GM21447 (cell line): Measurements from ENCODE around the gene MTA2.
A peak's percentile ranks its signal among the peaks of the same experiment; 100 is the strongest.

Experiments
- ATAC-seq: cut with Tn5 transposase; IDR thresholded peaks from one replicate; pipeline ENCODE4 v1.9.1; 2021; ENCODE audit not compliant: unreplicated experiment

The MTA2 gene

GRCh38 chr11:62612366-62613290 is 11.0 kb upstream of the MTA2 start, which contains the start of the genes EML3 and ROM1:
Gene EML3 (minus strand): TSS chr11:62612775. CDS start chr11:62612457, 318 bp downstream.
Gene ROM1 (plus strand): TSS chr11:62613257. CDS start chr11:62613282, 25 bp downstream.
- ATAC-seq = peak; percentile 74

DNA sequence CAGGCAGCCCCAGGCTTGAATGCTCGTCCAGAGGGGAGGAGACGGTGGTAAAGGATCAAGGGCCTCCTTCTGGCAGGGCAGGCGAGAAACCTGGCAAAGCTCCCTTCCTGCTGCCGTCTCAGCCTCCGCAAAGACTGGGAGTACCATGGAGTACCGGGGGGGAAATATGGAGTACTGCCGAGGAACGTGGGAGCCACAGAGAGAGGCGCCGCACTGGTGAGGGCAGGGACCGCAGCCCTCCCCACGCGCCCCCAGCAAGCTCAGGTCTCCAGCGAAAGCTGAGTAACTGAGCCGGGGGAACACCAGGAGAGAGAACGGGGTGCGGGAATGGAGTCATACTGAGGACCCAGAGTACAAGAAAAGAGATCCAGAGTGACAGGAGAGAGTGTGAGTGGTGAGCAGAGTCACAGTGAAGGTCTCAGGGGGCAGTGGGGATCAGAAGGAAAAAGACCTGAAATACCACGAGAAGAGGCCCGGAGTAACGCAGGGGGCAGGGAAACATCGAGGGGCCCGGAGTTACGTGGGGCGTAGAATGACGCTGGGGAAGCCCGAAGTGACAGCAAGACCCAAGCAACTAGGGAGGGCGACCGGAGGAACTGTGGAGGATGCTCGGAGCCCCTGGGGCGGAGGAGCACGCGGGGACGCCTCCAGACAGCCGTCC is 10.2 kb upstream of the MTA2 start:
- peak; percentile 14 for ATAC-seq

DNA sequence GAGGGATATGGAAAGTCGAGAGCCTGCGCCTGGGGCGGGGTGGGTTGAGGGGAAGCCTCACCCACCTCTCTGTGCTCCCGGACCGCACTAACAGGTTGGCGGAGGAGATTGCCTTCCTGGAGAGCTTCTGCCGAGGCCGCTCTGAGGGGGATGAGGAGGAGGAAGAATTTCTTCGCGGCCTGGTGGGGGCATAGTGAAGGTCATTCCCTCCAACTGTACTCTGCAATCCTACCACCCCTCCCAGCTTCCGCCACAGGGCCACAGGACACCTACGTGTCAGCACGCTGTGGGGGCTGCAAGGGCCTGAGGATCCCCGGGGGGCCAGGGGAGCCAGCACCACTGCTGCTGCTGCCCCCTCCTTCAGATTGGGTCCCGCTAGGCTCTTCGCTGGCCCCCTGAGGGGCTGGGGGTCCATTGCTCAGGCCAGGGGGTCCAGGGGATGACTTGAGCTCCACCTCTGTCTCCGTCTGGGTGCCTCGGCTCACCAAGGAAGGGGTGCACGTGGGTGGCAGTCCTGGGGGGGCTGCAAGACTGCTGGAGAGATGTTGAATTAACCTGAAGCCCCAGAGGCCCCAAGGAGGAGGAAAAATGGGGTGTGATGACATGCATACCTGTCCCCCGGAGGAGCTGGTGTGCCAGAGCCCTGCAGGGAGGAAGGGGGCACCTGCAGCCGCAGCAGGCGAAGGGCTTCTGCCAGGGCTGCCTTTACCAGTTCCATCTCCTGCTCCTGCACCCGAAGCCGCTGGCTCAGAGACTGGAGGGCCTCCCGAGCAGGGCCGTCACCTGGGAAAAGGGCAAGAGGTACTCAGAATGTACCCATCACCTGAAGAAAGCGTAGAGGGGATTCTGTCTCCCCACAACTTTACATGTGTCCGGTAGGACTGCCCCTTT is 9.4 kb upstream of the MTA2 start:
- no peak for ATAC-seq

DNA sequence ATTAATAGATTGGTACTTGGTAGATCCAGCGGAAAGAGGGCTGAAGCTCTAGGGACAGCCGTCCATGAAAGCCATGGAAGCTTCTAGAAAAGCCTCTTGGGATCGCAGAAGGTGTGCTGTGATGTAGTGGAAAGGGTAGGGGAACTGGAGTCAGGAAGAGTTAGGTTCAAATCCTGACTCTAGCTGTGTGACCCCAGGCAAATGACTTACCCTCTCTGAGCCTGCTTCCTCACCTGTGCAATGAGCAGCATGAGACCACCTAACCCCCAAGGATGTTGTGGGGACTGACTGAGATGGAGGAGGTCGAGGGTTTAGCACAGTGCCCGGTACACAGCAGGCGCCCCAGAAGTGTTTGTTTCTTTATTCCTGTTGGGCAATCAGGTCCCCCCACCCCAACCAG is 8.7 kb upstream of the MTA2 start:
- no peak for ATAC-seq

DNA sequence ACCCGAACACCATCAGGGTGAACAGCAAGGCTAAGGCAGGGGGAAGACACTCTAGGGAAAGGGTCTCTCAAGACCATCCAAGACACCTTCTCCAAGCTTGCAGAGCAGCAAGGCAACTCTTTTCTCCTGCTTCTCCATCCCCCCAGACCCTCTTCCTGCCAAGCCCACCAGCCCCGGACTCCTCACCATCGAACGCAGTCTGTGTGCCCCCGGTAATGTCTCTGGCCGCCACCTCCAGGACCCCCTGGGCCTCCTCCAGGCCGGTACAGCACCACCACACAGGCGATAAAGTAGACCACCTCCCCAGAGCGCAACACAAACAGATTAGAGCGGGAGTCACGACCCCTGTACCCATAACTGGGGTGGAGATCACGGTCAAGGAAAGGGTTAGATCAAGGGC is 7.1 kb upstream of the MTA2 start:
- no peak for ATAC-seq

- ATAC-seq = no peak
Measured at GRCh38 chr11:62607714-62608113, 6.0 kb upstream of the MTA2 start.

GRCh38 chr11:62605902-62606301 is 4.2 kb upstream of the MTA2 start:
- ATAC-seq = no peak

GRCh38 chr11:62605467-62605866 is 3.8 kb upstream of the MTA2 start:
- ATAC-seq = no peak

DNA sequence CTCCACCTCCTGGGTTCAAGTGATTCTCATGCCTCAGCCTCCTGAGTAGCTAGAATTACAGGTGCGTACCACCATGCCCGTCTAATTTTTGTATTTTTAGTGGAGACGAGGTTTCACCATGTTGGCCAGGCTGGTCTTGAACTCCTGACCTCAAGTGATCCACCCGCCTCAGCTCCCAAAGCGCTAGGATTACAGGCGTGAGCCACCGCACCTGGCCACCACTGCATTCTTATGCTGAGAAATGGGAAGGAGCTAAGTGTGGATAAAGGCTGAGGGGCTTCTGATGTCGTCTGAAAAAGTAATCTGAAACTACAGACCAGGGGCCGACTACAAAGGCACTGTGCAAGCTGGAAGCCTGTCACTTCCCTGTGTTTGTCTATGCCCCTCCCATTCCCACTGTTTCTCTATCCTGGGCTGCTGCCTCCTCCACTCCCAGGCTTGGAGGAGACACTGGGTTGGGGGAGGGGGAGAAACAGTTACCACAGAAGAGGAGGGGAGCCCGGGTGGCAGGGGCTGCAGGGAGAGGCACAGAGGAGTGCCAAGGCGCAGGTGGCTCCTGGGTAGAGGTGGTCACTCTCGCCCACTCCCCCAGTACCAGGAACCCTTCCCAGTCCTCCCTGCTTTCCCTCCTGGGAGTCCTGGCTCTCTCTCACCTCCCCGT is 2.9 kb upstream of the MTA2 start:
- no peak for ATAC-seq

- no peak for ATAC-seq
Measured at GRCh38 chr11:62603776-62604299, 2.2 kb upstream of the MTA2 start.

GRCh38 chr11:62603072-62603408 is 1.4 kb upstream of the MTA2 start:
- no peak for ATAC-seq

GRCh38 chr11:62602141-62603071 is 741 bp upstream of the MTA2 start:
- no peak for ATAC-seq

- ATAC-seq = no peak
Measured at GRCh38 chr11:62601122-62601371, 618 bp downstream of the MTA2 start.

- no peak for ATAC-seq
Measured at GRCh38 chr11:62600367-62601121, 1.1 kb downstream of the MTA2 start.

- ATAC-seq = no peak
Measured at GRCh38 chr11:62599901-62600300, 1.8 kb downstream of the MTA2 start.

DNA sequence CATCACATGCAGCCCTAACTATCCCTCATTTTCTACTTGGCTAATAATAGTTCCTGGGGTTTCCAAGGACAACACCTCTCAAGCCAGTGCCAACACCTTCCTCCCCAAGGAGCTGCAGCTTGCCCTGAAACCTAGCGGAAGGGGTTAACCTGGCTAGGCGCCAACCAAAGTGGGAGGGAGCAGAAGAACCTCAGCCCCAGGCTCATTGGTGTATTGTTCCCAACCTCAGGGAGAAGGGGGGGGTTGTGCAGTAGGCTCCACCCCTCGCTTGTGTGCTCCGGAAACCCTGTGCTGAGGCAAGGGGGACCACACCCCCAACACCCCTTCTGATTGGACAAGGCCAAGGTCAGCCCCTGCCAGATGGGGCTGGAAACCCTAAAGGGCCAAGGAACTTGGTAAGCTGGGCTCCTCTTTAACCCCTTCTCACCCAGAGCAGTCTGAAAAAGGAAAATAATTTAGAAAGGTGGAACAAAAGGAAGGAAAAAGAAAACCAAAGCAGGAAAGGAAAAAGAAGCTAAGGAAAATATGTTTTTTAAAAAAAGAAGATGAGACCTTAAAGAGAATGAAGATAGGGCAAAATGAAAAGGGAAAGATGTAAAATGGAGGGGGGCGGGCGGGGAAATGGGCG is 2.5 kb downstream of the MTA2 start:
- peak; percentile 59 for ATAC-seq

GRCh38 chr11:62595124-62595523 is 6.5 kb downstream of the MTA2 start:
- no peak for ATAC-seq

DNA sequence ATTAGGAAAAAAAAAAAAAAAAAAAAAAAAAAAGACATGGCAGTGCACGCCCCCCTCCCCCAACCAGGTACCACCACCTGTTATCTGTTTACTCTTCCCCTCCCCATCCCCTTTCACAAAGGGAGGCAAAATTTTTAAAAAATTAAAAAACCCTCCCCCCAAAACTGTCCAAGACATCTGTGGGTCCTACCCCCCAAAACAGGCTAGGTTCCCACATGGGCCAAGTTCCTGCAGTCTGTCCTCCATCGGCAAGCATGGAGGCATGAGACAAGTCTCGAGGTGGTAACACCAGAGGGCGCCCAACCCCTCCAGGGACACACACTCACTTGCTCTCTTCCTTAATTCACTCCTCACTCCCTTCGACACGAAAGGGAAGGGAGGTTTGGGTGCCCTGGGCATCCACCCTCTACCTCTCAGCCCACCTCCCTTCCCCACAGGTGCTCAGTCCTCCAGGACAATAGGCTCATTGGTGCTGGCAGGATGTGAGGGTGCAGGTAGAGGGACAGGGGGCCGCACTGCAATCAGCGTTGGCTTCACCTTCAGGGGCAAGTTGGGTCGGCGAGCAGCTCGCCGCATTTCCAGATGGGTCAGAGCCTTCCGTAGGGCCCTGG is 8.1 kb downstream of the MTA2 start:
- ATAC-seq = no peak
